Measurements from ENCODE around the gene GJB6.

Gene GJB6

GRCh38 chr13:20217168-20217567, 15.0 kb downstream of the GJB6 start:
- no peak overlapping the region for H3K27ac ChIP-seq (ENCODE audit: extremely low read depth, low read depth, low read length)
- ChIA-PET POLR2A (no interaction called here), CTCF (no interaction called here)
- no peaks in the 10 kb centered on the region for H3K4me1 ChIP-seq (ENCODE audit: control insufficient read depth, insufficient read depth, low read length)
- no peak for TF ChIP-seq ZNF248 (tag by site-specific recombination; IDR thresholded peaks at IDR 0.05)
- TF ChIP-seq, protein P1, sequence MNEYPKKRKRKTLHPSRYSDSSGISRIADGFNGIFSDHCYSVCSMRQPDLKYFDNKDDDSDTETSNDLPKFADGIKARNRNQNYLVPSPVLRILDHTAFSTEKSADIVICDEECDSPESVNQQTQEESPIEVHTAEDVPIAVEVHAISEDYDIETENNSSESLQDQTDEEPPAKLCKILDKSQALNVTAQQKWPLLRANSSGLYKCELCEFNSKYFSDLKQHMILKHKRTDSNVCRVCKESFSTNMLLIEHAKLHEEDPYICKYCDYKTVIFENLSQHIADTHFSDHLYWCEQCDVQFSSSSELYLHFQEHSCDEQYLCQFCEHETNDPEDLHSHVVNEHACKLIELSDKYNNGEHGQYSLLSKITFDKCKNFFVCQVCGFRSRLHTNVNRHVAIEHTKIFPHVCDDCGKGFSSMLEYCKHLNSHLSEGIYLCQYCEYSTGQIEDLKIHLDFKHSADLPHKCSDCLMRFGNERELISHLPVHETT (tag by site-specific recombination; IDR thresholded peaks at IDR 0.05), result no peak
- no peak for TF ChIP-seq ZBTB11 (tag by site-specific recombination; conservative IDR thresholded peaks at IDR 0.05; ENCODE audit: low read depth)
- TF ChIP-seq ZNF211 (tag by site-specific recombination; IDR thresholded peaks at IDR 0.05; ENCODE audit: low read depth), result no peak
- no peak for TF ChIP-seq ZFP41 (tag by site-specific recombination; IDR thresholded peaks at IDR 0.05; ENCODE audit: borderline replicate concordance)
- no peak for TF ChIP-seq ZNF280D (tag by site-specific recombination; IDR thresholded peaks at IDR 0.05)
- TF ChIP-seq ZNF221 (tag by site-specific recombination; IDR thresholded peaks at IDR 0.05; ENCODE audit: borderline replicate concordance), result no peak
- no peak for TF ChIP-seq ZFHX2 (tag by site-specific recombination; conservative IDR thresholded peaks at IDR 0.05)
- no peak for TF ChIP-seq SP2 (tag by site-specific recombination; IDR thresholded peaks at IDR 0.05)
- no peak for TF ChIP-seq ZNF555 (tag by site-specific recombination; conservative IDR thresholded peaks at IDR 0.05)
- no peak for TF ChIP-seq KLF9 (tag by site-specific recombination; IDR thresholded peaks at IDR 0.05; ENCODE audit: low read depth)
- no peaks in the 10 kb centered on the region for H3K36me3 ChIP-seq (ENCODE audit: control insufficient read depth in 2 of 2, insufficient read depth in 1 of 2, low read length in 2 of 2)
- no peaks in the 10 kb centered on the region for H3K9me3 ChIP-seq (ENCODE audit: control insufficient read depth, insufficient read depth, low read depth, low read length)
- H3K4me3 ChIP-seq (ENCODE audit: low read depth, low read length), result no peak overlapping the region

- CTCF ChIA-PET, result interaction anchor here (0.7 kb wide), 1 partner anchor 198 kb away, joined by 3 read pairs; no protein-coding TSS in a partner anchor
- Histone ChIP-seq H3K4me3 (ENCODE audit: low read depth, low read length) (no peak overlapping the region), H3K36me3 (ENCODE audit: control insufficient read depth in 2 of 2, insufficient read depth in 1 of 2, low read length in 2 of 2) (no peaks in the 10 kb centered on the region), H3K9me3 (ENCODE audit: control insufficient read depth, insufficient read depth, low read depth, low read length) (no peaks in the 10 kb centered on the region), H3K27ac (ENCODE audit: extremely low read depth, low read depth, low read length) (no peak overlapping the region), H3K4me1 (ENCODE audit: control insufficient read depth, insufficient read depth, low read length) (no peaks in the 10 kb centered on the region)
- POLR2A ChIA-PET, result no interaction called here
- TF ChIP-seq, protein P2, sequence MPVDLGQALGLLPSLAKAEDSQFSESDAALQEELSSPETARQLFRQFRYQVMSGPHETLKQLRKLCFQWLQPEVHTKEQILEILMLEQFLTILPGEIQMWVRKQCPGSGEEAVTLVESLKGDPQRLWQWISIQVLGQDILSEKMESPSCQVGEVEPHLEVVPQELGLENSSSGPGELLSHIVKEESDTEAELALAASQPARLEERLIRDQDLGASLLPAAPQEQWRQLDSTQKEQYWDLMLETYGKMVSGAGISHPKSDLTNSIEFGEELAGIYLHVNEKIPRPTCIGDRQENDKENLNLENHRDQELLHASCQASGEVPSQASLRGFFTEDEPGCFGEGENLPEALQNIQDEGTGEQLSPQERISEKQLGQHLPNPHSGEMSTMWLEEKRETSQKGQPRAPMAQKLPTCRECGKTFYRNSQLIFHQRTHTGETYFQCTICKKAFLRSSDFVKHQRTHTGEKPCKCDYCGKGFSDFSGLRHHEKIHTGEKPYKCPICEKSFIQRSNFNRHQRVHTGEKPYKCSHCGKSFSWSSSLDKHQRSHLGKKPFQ (tag by site-specific recombination; IDR thresholded peaks at IDR 0.05), result no peak
- TF ChIP-seq TCF7L2 (IDR thresholded peaks at IDR 0.05; ENCODE audit: borderline replicate concordance, low read depth, low read length) (no peak), SCRT1 (tag by site-specific recombination; IDR thresholded peaks at IDR 0.05; ENCODE audit: borderline replicate concordance) (no peak), ZIC2 (tag by site-specific recombination; IDR thresholded peaks at IDR 0.05) (no peak), SCRT2 (tag by site-specific recombination; IDR thresholded peaks at IDR 0.05) (no peak), ZSCAN18 (tag by site-specific recombination; IDR thresholded peaks at IDR 0.05) (no peak), ZFP69B (tag by site-specific recombination; IDR thresholded peaks at IDR 0.05) (no peak), ZNF132 (tag by site-specific recombination; IDR thresholded peaks at IDR 0.05; ENCODE audit: borderline replicate concordance) (no peak), ZNF146 (tag by site-specific recombination; IDR thresholded peaks at IDR 0.05) (no peak)
- TF ChIP-seq, protein P3, sequence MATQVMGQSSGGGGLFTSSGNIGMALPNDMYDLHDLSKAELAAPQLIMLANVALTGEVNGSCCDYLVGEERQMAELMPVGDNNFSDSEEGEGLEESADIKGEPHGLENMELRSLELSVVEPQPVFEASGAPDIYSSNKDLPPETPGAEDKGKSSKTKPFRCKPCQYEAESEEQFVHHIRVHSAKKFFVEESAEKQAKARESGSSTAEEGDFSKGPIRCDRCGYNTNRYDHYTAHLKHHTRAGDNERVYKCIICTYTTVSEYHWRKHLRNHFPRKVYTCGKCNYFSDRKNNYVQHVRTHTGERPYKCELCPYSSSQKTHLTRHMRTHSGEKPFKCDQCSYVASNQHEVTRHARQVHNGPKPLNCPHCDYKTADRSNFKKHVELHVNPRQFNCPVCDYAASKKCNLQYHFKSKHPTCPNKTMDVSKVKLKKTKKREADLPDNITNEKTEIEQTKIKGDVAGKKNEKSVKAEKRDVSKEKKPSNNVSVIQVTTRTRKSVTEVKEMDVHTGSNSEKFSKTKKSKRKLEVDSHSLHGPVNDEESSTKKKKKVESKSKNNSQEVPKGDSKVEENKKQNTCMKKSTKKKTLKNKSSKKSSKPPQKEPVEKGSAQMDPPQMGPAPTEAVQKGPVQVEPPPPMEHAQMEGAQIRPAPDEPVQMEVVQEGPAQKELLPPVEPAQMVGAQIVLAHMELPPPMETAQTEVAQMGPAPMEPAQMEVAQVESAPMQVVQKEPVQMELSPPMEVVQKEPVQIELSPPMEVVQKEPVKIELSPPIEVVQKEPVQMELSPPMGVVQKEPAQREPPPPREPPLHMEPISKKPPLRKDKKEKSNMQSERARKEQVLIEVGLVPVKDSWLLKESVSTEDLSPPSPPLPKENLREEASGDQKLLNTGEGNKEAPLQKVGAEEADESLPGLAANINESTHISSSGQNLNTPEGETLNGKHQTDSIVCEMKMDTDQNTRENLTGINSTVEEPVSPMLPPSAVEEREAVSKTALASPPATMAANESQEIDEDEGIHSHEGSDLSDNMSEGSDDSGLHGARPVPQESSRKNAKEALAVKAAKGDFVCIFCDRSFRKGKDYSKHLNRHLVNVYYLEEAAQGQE (tag by site-specific recombination; IDR thresholded peaks at IDR 0.05), result no peak
Observed at GRCh38 chr13:20209948-20210347, 22.2 kb downstream of the GJB6 start.
